ENCODE measurements around the gene DBH.

DNA sequence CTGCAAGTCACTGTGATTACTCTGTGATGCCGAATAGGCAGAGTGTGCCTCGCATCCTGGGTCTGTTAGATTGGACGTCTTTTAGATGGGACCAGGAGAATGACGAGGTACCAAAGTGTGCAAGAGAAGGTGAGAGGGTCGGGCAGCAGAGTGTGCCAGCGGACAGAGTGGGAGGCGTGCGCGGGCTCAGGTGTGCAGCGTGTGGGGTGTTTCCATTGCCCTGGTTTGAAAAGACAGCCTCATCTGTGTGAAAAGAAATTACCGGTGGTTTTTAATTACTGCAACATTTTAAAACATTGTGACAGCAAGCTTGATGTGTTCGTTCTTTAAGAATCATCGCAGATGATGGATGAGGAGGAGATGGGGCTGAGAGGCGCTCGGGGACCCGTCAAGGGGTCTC lies 22.7 kb upstream of the DBH start:
- no peak for TF ChIP-seq REST (IDR thresholded peaks at IDR 0.05; ENCODE audit: insufficient read depth in 1 of 2, low read depth in 2 of 2, low read length in 2 of 2)
- TF ChIP-seq TAF1 (IDR thresholded peaks at IDR 0.05; ENCODE audit: borderline replicate concordance, insufficient read depth, low read length) = no peak
